ENCODE data around the gene KLHL30.
A peak's percentile ranks its signal among the peaks of the same experiment; 100 is the strongest.

KLHL30 gene

DNA sequence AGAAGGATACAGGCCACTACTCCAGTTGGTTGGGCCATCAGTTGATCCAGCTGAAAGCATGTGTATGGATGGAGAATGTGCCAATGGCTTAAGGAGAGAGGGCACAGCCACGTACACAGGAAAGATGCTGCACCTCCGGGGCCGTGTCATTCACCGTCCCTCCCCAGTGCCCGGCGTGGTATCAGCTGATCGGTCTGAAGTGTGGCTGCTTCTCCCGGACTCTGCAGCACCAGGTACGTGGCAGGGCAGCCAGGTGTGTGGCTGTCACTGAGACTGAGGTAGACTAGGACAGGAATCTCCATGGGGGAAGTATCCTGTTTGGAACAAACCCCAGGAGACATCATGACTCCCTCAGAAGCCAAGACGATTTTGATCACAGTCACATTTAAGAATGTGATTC, 16.1 kb downstream of the KLHL30 start:
- no peak for DNase-seq (ENCODE audit: low read depth)
- no peak overlapping the region for H3K4me3 ChIP-seq (ENCODE audit: low read length)
- TF ChIP-seq, protein P1, sequence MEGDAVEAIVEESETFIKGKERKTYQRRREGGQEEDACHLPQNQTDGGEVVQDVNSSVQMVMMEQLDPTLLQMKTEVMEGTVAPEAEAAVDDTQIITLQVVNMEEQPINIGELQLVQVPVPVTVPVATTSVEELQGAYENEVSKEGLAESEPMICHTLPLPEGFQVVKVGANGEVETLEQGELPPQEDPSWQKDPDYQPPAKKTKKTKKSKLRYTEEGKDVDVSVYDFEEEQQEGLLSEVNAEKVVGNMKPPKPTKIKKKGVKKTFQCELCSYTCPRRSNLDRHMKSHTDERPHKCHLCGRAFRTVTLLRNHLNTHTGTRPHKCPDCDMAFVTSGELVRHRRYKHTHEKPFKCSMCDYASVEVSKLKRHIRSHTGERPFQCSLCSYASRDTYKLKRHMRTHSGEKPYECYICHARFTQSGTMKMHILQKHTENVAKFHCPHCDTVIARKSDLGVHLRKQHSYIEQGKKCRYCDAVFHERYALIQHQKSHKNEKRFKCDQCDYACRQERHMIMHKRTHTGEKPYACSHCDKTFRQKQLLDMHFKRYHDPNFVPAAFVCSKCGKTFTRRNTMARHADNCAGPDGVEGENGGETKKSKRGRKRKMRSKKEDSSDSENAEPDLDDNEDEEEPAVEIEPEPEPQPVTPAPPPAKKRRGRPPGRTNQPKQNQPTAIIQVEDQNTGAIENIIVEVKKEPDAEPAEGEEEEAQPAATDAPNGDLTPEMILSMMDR (conservative IDR thresholded peaks at IDR 0.05; ENCODE audit: low read length), result no peak

DNA sequence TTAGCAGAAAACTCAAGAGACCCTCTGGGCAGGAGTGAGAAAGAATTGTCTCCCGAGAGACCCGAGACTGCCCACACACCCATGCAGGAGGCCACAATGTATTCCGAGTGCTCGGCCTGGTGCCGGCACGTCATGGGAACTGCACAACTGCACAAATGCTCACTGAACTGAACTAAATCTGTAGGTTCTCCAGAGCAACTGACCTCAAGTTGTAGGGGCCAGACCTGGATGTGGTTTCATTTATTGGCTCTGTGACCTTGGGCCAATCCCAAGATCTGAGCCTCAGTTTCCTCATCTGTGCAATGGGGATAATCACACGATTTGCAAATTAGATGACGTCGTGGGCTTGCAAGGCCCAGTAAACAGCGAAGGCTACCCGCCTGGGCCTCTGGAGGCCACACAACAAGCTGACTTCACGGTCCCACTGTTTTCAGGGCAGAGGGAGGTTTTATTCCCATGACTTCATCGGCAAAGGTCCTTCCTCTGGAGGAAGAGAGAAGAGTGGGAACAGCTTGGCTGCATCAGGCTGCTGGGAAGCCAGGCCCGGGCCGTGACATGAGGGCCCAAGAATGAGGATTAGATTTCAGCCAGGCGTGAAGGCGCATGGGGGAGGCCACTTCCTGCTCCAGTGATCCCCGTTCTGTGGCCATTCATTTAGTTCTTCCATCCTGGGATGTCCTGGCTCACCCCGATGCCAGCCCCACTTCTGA, 16.7 kb downstream of the KLHL30 start:
- no peak overlapping the region for H3K4me3 ChIP-seq (ENCODE audit: low read length)
- DNase-seq (ENCODE audit: low read depth), result peak; percentile 57
- TF ChIP-seq, protein P1 (conservative IDR thresholded peaks at IDR 0.05; ENCODE audit: low read length), result no peak

DNA sequence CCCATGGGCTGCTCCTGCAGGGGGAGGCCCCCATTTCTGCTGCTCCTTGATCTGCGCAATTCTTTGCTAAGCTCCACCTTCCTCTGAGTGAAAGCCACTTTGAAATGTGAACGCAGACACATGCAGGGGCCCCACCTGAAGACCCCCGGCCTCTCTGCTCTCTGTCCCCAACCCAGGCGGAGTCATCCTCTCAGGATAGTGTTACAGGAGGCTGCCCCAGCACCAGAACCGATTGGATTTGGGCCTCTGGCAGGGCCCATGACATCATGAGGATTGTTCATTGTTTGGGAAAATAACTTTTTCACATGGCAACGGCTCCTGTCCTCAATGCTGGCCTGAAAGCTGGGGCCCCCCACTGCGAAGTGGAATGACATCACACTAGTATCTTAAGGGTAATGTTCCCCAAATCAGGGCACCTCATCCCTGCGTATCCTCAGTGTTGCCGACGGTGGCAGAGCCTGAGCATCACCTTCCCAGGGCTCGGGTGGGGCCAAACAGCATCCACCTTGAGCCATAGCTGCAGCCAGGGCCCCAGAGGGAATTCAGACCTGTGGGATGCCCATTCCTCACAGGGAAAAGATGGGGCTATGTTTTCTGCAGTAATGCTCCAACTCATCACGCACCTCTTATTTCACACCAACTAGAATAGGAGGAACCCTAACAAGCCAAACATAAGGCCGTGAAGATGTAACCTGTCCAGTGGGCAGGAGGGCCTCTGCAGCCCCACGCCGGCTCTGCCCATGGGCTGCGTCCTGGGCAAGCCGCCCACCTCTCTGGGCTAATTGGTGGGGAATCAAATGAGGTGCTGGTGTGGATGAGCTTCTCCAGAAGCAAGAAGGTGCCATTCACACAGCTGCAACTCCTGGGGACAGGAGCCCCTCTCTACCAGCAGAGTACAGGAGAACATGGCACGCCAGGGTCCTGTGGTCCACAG, 17.6 kb downstream of the KLHL30 start:
- TF ChIP-seq, protein P1 (conservative IDR thresholded peaks at IDR 0.05; ENCODE audit: low read length), result no peak
- DNase-seq (ENCODE audit: low read depth), result no peak
- no peak overlapping the region for H3K4me3 ChIP-seq (ENCODE audit: low read length)

DNA sequence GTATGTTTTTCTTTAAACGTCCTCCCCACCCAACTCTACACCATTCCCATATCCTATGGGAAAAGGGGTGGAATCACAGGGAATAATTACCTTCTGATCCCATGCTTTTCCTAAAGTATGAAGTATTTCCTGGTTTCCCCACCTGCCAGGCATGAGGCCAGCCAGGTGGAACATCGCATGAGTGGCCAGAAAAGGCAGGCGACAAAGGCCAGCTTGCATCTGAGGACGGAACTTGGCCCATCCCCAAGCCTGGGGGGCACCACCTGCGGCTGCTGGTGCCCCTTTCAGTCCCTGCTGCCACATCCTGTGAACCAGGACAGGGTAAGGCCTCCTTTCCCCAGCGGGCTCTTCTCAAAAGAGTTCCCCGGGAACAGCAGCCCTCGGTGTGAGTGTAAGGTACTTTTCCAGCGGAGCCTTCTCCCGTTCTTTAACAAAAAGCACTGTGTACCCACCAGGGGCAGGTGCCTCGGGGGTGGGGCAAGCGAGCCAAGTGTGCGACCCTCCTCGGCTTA, 19.1 kb downstream of the KLHL30 start:
- H3K4me3 ChIP-seq (ENCODE audit: low read length), result no peak overlapping the region
- TF ChIP-seq, protein P1 (conservative IDR thresholded peaks at IDR 0.05; ENCODE audit: low read length), result no peak
- DNase-seq (ENCODE audit: low read depth), result no peak

DNA sequence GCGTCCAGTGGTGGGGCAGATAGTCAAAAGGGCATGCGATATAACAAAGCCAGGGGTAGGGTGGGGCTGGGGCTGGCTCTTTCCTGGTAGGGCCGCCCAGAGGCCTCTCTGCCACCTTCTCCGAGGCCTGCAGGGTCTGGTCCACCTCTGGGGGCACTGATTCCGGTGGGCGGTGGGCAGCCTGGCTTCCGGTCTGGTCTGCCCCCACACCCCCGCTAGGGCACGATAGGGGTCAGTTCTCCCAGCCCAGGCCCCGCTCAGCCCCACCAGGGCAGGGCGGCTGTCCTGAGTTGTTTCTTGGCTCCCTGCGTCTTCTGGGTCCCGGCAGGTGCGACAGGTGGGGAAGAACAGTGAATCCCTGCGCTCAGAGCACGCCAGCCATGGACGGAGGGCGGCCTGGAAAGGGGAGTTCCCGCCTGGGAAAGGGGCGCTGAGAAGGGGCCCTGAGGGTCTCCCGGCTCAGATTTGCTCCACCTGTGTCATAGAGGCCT, 19.6 kb downstream of the KLHL30 start:
- TF ChIP-seq, protein P1 (conservative IDR thresholded peaks at IDR 0.05; ENCODE audit: low read length), result no peak
- H3K4me3 ChIP-seq (ENCODE audit: low read length), result no peak overlapping the region
- DNase-seq (ENCODE audit: low read depth), result no peak

DNA sequence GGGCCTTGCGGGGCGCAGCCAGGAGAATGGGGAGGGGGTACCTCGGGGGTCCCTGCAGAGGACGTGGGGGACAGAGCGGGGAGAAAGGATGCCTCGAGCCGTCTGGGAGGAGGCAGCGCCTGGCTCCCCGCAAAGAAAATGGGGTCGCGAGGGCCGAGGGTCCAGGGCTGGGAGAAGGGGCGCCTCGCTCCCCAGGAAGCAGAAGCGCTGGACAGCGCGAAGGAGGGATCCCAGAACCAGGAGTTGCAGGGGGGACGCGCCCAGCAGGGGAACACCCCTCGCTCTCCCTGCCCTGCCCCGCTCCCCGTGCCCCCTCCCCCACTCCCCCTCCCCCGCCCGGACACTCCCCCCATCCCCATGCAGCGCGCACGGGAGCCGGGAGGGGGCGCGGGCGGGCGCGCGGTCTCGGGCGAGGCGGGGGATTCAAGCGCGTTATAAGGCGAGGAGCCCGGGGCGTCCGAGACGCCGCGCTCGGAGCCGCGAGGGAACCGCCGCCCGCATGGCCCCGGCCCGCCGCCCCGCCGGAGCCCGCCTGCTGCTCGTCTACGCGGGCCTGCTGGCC, 20.1 kb downstream of the KLHL30 start, which contains the start of gene ERFE:
Gene ERFE (plus strand): TSS at position 462 of the 562 bp plus-strand sequence. CDS start 38 bp downstream, at position 500.
- TF ChIP-seq, protein P1 (conservative IDR thresholded peaks at IDR 0.05; ENCODE audit: low read length), result peak; percentile 35
- DNase-seq (ENCODE audit: low read depth), result no peak
- peak within 1 kb of the TSS; percentile 41 for H3K4me3 ChIP-seq (ENCODE audit: low read length)
